ENCODE data around the gene TRPM3.
"Not testable (repeated sequence)": the region's sequence is repeated elsewhere in the genome, so short reads cannot be mapped to it uniquely, and the experiment has no call there.

Gene TRPM3

GRCh38 chr9:70641631-70642030 is 479.8 kb downstream of the TRPM3 start:
- DNase-seq, result no peak

GRCh38 chr9:70641031-70641430 is 480.4 kb downstream of the TRPM3 start:
- DNase-seq, result no peak

GRCh38 chr9:70639853-70640814 is 481.3 kb downstream of the TRPM3 start:
- DNase-seq, result no peak

GRCh38 chr9:70635790-70636189 is 485.6 kb downstream of the TRPM3 start:
- DNase-seq, result no peak

GRCh38 chr9:70634696-70635095 is 486.7 kb downstream of the TRPM3 start:
- no peak for DNase-seq

- no peak for DNase-seq
Measured at GRCh38 chr9:70630971-70631370, 490.4 kb downstream of the TRPM3 start.

- DNase-seq, result not testable (repeated sequence)
Measured at GRCh38 chr9:70629080-70629685, 492.2 kb downstream of the TRPM3 start.

- no peak for DNase-seq
Measured at GRCh38 chr9:70625078-70625477, 496.3 kb downstream of the TRPM3 start.

- no peak for DNase-seq
Measured at GRCh38 chr9:70618784-70619183, 502.6 kb downstream of the TRPM3 start.

- DNase-seq, result no peak
Measured at GRCh38 chr9:70617033-70617828, 504.2 kb downstream of the TRPM3 start.

- DNase-seq, result no peak
Measured at GRCh38 chr9:70616228-70616990, 505.0 kb downstream of the TRPM3 start.

GRCh38 chr9:70615464-70616138 is 505.8 kb downstream of the TRPM3 start:
- no peak for DNase-seq

- DNase-seq, result no peak
Measured at GRCh38 chr9:70614786-70615463, 506.5 kb downstream of the TRPM3 start.

GRCh38 chr9:70613024-70613768 is 508.2 kb downstream of the TRPM3 start:
- DNase-seq, result no peak

GRCh38 chr9:70610287-70610644 is 511.2 kb downstream of the TRPM3 start:
- no peak for DNase-seq

- no peak for DNase-seq
Measured at GRCh38 chr9:70609542-70610286, 511.7 kb downstream of the TRPM3 start.

GRCh38 chr9:70609011-70609410 is 512.4 kb downstream of the TRPM3 start:
- no peak for DNase-seq

- no peak for DNase-seq
Measured at GRCh38 chr9:70607926-70608325, 513.5 kb downstream of the TRPM3 start.

GRCh38 chr9:70607329-70607728 is 514.1 kb downstream of the TRPM3 start:
- no peak for DNase-seq

- DNase-seq, result no peak
Measured at GRCh38 chr9:70603020-70603411, 518.4 kb downstream of the TRPM3 start.

All from effector CD8-positive, alpha-beta T cell (primary cell).